IPS-NIHi7 (cell line): ENCODE measurements around the gene FAM3A.
A peak's percentile ranks its signal among the peaks of the same experiment; 100 is the strongest.

Experiments used
- DNase-seq: peaks from one replicate; pipeline ENCODE4 v3.0.0; 2012; ENCODE audit warnings: mixed read lengths; ENCODE audit errors: extremely low spot score

Gene FAM3A

GRCh38 chrX:154458954-154459778, 56.9 kb downstream of the FAM3A start:
- no peak for DNase-seq

GRCh38 chrX:154458116-154458953, 57.7 kb downstream of the FAM3A start, which contains the start of gene PLXNA3:
TSS of gene PLXNA3 (plus strand) at chrX:154458281. CDS start at chrX:154460184, 1,903 bp downstream.
- peak; percentile 60 for DNase-seq

- DNase-seq = peak; percentile 81
Measured at GRCh38 chrX:154457491-154458115, 58.4 kb downstream of the FAM3A start.
